Vagina (tissue), 2 donors: ENCODE data around the gene TRAPPC1.

Experiments used
- CTCF ChIP-seq, 3 experiments: fragments of 450-650 bp in 2 of 3; fragments of 200-600 bp in 1 of 3; sonication (generic) in 1 of 3; IDR thresholded peaks; one replicate each; pipeline ENCODE4 v1.5.1; 2017 to 2019; ENCODE audit warnings: antibody characterized with exemption in 3 of 3, mild to moderate bottlenecking in 2 of 3, moderate library complexity in 2 of 3
- POLR2AphosphoS5 ChIP-seq, 2 donors: sonication (generic); formaldehyde crosslinking; IDR thresholded peaks; one replicate each; pipeline ENCODE4 v1.9.0; 2017; ENCODE audit warnings: antibody characterized with exemption in 2 of 2, mild to moderate bottlenecking in 2 of 2, low read depth in 1 of 2; ENCODE audit not compliant: insufficient read depth in 1 of 2

GRCh38 chr17:7940743-7941142 lies 9.0 kb upstream of the TRAPPC1 start:
- TF ChIP-seq CTCF (IDR thresholded peaks at IDR 0.05) (no peak), POLR2AphosphoS5 (IDR thresholded peaks at IDR 0.05; ENCODE audit: insufficient read depth in 1 of 2, low read depth in 1 of 2) (no peak)
